Liver (tissue), 9 donors: Measurements from ENCODE around the gene SCTR. TPM values are rescaled to one million over a fixed set of nuclear protein-coding genes. Genes with fewer than 3 reads are reported as not detected.

Experiments
- DNase-seq: peaks from one replicate; pipeline ENCODE4 v3.0.0-alpha.2; 2017; ENCODE audit warnings: low spot score
- H3K27ac ChIP-seq, 2 donors: one replicate each; pipeline ENCODE4 v1.7.0; 2013; ENCODE audit warnings: inconsistent platforms in 2 of 2, low read length in 2 of 2, control low read depth in 1 of 2, low read depth in 1 of 2, mild to moderate bottlenecking in 1 of 2
- H3K27me3 ChIP-seq, 4 donors: one replicate each; pipeline versions ENCODE4 v1.6.1 to v1.7.0; 2013; ENCODE audit warnings: low read length in 3 of 4, inconsistent platforms in 1 of 4, mild to moderate bottlenecking in 1 of 4, moderate library complexity in 1 of 4; ENCODE audit not compliant: control insufficient read depth in 4 of 4, insufficient read depth in 4 of 4
- H3K36me3 ChIP-seq, 4 donors: one replicate each; pipeline versions ENCODE4 v1.6.1 to v1.7.0; 2013; ENCODE audit warnings: low read length in 3 of 4, mild to moderate bottlenecking in 3 of 4, low read depth in 1 of 4, moderate library complexity in 1 of 4; ENCODE audit not compliant: control insufficient read depth in 4 of 4, insufficient read depth in 3 of 4
- H3K4me1 ChIP-seq, 4 donors: one replicate each; pipeline versions ENCODE4 v1.6.1 to v1.7.0; 2013; ENCODE audit warnings: low read length in 3 of 4, mild to moderate bottlenecking in 3 of 4, moderate library complexity in 1 of 4; ENCODE audit not compliant: control insufficient read depth in 4 of 4, insufficient read depth in 4 of 4
- H3K4me3 ChIP-seq, 3 donors: one replicate each; pipeline versions ENCODE4 v1.6.1 to v1.7.0; 2013; ENCODE audit warnings: low read length in 3 of 3, control low read depth in 1 of 3, low read depth in 1 of 3, mild to moderate bottlenecking in 1 of 3
- H3K9ac ChIP-seq, 2 donors: one replicate each; pipeline ENCODE4 v1.7.0; 2013; ENCODE audit warnings: low read length in 2 of 2, mild to moderate bottlenecking in 2 of 2, moderate library complexity in 2 of 2, control low read depth in 1 of 2, low read depth in 1 of 2
- H3K9me3 ChIP-seq, 4 donors: one replicate each; pipeline versions ENCODE4 v1.6.1 to v1.7.0; 2013; ENCODE audit warnings: low read length in 3 of 4; ENCODE audit not compliant: control insufficient read depth in 4 of 4
- CTCF ChIP-seq: fragments of 150-350 bp; IDR thresholded peaks from 2 replicates; pipeline ENCODE4 v1.5.1; 2017; ENCODE audit warnings: improper control_type of control experiment, low read depth, low read length; ENCODE audit not compliant: missing input control
- EGR1 ChIP-seq, 2 donors: IDR thresholded peaks; 2 replicates each; pipeline ENCODE4 v1.6.1; 2016 to 2018; ENCODE audit warnings: antibody characterized with exemption in 2 of 2, low read depth in 2 of 2
- FOXA1 ChIP-seq: IDR thresholded peaks from 2 replicates; pipeline ENCODE4 v1.6.1; 2016; ENCODE audit warnings: antibody characterized with exemption
- FOXA2 ChIP-seq: IDR thresholded peaks from 2 replicates; pipeline ENCODE4 v1.6.1; 2016; ENCODE audit warnings: antibody characterized with exemption
- HNF4A ChIP-seq, 2 donors: conservative IDR thresholded peaks; 2 replicates each; pipeline ENCODE4 v1.6.1; 2016; ENCODE audit warnings: antibody characterized with exemption in 2 of 2, mild to moderate bottlenecking in 2 of 2
- JUND ChIP-seq, 2 donors: IDR thresholded peaks; 2 replicates each; pipeline ENCODE4 v1.6.1; 2016; ENCODE audit warnings: antibody characterized with exemption in 2 of 2
- MAX ChIP-seq: IDR thresholded peaks from 2 replicates; pipeline ENCODE4 v1.6.1; 2016; ENCODE audit warnings: antibody characterized with exemption
- NR2F2 ChIP-seq: IDR thresholded peaks from 2 replicates; pipeline ENCODE4 v1.6.1; 2016; ENCODE audit warnings: antibody characterized with exemption
- RAD21 ChIP-seq, 2 donors: IDR thresholded peaks; 2 replicates each; pipeline ENCODE4 v1.6.1; 2016; ENCODE audit warnings: antibody characterized with exemption in 2 of 2, mild to moderate bottlenecking in 2 of 2
- SP1 ChIP-seq: IDR thresholded peaks from 2 replicates; pipeline ENCODE4 v1.6.1; 2018; ENCODE audit warnings: antibody characterized with exemption, mild to moderate bottlenecking
- TAF1 ChIP-seq: conservative IDR thresholded peaks from 2 replicates; pipeline ENCODE4 v1.6.1; 2016; ENCODE audit warnings: antibody characterized with exemption, mild to moderate bottlenecking
- YY1 ChIP-seq: IDR thresholded peaks from 2 replicates; pipeline ENCODE4 v1.6.1; 2016; ENCODE audit warnings: antibody characterized with exemption, mild to moderate bottlenecking
- ZBTB33 ChIP-seq: IDR thresholded peaks from 2 replicates; pipeline ENCODE4 v1.6.1; 2016; ENCODE audit warnings: antibody characterized with exemption
- WGBS: extraction: QIAGEN DNeasy Blood & Tissue Kit; methylation state at CpG from one replicate; pipeline ENCODE4 v1.1.7; 2013; 5-methylcytosine and 5-hydroxymethylcytosine counted together
- polyA plus RNA-seq, 2 donors: library from polyadenylated mRNA; stranded (reverse) in 1 of 2; unstranded in 1 of 2; fragments of 200-250 nt in 1 of 2; fragments of >200 nt in 1 of 2; fragmentation: Nextera tagmentation in 1 of 2; extraction: Ambion mirVana in 1 of 2; gene quantifications; one replicate each; pipeline versions ENCODE4 v1.2.1 to v1.2.3, GENCODE V29; 2013 to 2015
- total RNA-seq, 2 donors: library from RNA; depleted of rRNA; stranded (reverse); fragments of >200 nt; gene quantifications; one replicate each; pipeline ENCODE4 v1.2.3, GENCODE V29; 2014
- donor health status: healthy.
- donor health status: healthy.
- donor health status: healthy.
- donor health status: healthy.
- donor health status: healthy.

SCTR gene
- total and polyA plus RNA-seq, 4 donors: 0.17 to 0.47 (median 0.29) TPM

- TF ChIP-seq EGR1 (IDR thresholded peaks at IDR 0.05; ENCODE audit: low read depth in 2 of 2) (no peak), YY1 (no peak), SP1 (no peak), HNF4A (conservative IDR thresholded peaks at IDR 0.05) (no peak), JUND (IDR thresholded peaks at IDR 0.05) (no peak), MAX (no peak), ZBTB33 (no peak), CTCF (no peak), FOXA2 (no peak), RAD21 (IDR thresholded peaks at IDR 0.05) (no peak), NR2F2 (no peak), FOXA1 (no peak)
- Histone ChIP-seq H3K36me3 (no peaks in the 10 kb centered on the region), H3K4me3 (no peak overlapping the region), H3K4me1 (peaks cover 1 to 11% (median 7%) of the 10 kb centered on the region in 4 donors), H3K27me3 (peaks cover 0 to 17% (median 6%) of the 10 kb centered on the region in 4 donors), H3K27ac (no peak overlapping the region), H3K9ac (no peak overlapping the region), H3K9me3 (no peaks in the 10 kb centered on the region)
- DNase-seq: no peak
- whole genome bisulfite sequencing: 66% methylated on average over 3 of the region's 3 CpGs
Measured at GRCh38 chr2:119520696-119521432, 3.4 kb downstream of the SCTR start.

GRCh38 chr2:119519057-119519408, 5.2 kb downstream of the SCTR start:
- WGBS: 96% methylated on average over 10 of the region's 10 CpGs
- H3K36me3 ChIP-seq: no peaks in the 10 kb centered on the region
- TF ChIP-seq ZBTB33: no peak
- TF ChIP-seq YY1: no peak
- no peak for TF ChIP-seq TAF1
- no peak for TF ChIP-seq CTCF
- H3K27me3 ChIP-seq: peaks cover 0 to 13% (median 5%) of the 10 kb centered on the region in 4 donors
- peaks cover 0 to 7% (median 6%) of the 10 kb centered on the region in 4 donors for H3K4me1 ChIP-seq
- H3K4me3 ChIP-seq: no peak overlapping the region
- H3K9me3 ChIP-seq: no peaks in the 10 kb centered on the region
- no peak for DNase-seq
- no peak overlapping the region for H3K27ac ChIP-seq
- no peak overlapping the region for H3K9ac ChIP-seq
